Measurements from ENCODE around the gene PRKCA. TPM values are rescaled to one million over a fixed set of nuclear protein-coding genes. Genes with fewer than 3 reads are reported as not detected.

PRKCA gene
- polyA plus RNA-seq, 2 of the 4 experiments (the other 2 are of a cell fraction): 28.8 to 65.0 TPM

GRCh38 chr17:66338937-66339336 is 36.5 kb downstream of the PRKCA start:
- 91% methylated on average over 4 of the region's 4 CpGs for WGBS (ENCODE audit: missing lambda C conversion rate)
- no peaks in the 10 kb centered on the region for H3K9me3 ChIP-seq
- ChIA-PET POLR2A (no interaction called here), CTCF (interaction anchor here (0.7 to 2.1 kb wide), 6 partner anchors 8 to 228 kb away, joined by 3 to 7 read pairs (median 4); no protein-coding TSS in a partner anchor)
- DNase-seq (ENCODE audit: low read depth in 1 of 2, low spot score in 1 of 2): no peak
- FAIRE-seq: no peak
- peaks cover 46% of the 10 kb centered on the region for H3K4me1 ChIP-seq
- no peak overlapping the region for H3K4me3 ChIP-seq
- no peak overlapping the region for H3K27ac ChIP-seq
- ATAC-seq: no peak
- no peak overlapping the region for H3K4me2 ChIP-seq
- no peak for TF ChIP-seq GATA3 (IDR thresholded peaks at IDR 0.05; ENCODE audit: borderline replicate concordance)
- TF ChIP-seq HOXA7 (CRISPR knock-in tag; IDR thresholded peaks at IDR 0.05): no peak
- no peak for TF ChIP-seq CHD2 (IDR thresholded peaks at IDR 0.05; ENCODE audit: low read length, partially characterized antibody)
- no peak for TF ChIP-seq NR3C1 (IDR thresholded peaks at IDR 0.05)
- no peak for TF ChIP-seq TFCP2L1 (CRISPR knock-in tag; IDR thresholded peaks at IDR 0.05)
- TF ChIP-seq JUN (IDR thresholded peaks at IDR 0.05): no peak
- no peak for TF ChIP-seq RARB (CRISPR knock-in tag; IDR thresholded peaks at IDR 0.05)
- no peak for TF ChIP-seq RFX5 (IDR thresholded peaks at IDR 0.05)
- TF ChIP-seq USF2 (IDR thresholded peaks at IDR 0.05): no peak
- TF ChIP-seq CEBPB (IDR thresholded peaks at IDR 0.05): no peak
- no peak for TF ChIP-seq FOSB (CRISPR knock-in tag; IDR thresholded peaks at IDR 0.05)
- TF ChIP-seq EHMT2 (IDR thresholded peaks at IDR 0.05; ENCODE audit: low read depth): no peak
- no peak for TF ChIP-seq CBX8 (IDR thresholded peaks at IDR 0.05)
- TF ChIP-seq KDM1A (IDR thresholded peaks at IDR 0.05; ENCODE audit: low read depth): no peak
- TF ChIP-seq EP300 (IDR thresholded peaks at IDR 0.05): no peak

GRCh38 chr17:66339561-66339960 is 37.1 kb downstream of the PRKCA start:
- Histone ChIP-seq H3K4me1 (peaks cover 52% of the 10 kb centered on the region), H3K9me3 (no peaks in the 10 kb centered on the region), H3K4me3 (no peak overlapping the region), H3K27ac (peak overlapping the region in 1 of 2 experiments; percentile 38; a peak in 1 of 6 replicates), H3K4me2 (no peak overlapping the region)
- 76% methylated on average over 1 of the region's 1 CpG for WGBS (ENCODE audit: missing lambda C conversion rate)
- TF ChIP-seq POLR2AphosphoS2 (conservative IDR thresholded peaks at IDR 0.05; ENCODE audit: low read length) (no peak), MYC (IDR thresholded peaks at IDR 0.05; ENCODE audit: borderline replicate concordance, low read length) (no peak), HES2 (IDR thresholded peaks at IDR 0.05) (no peak), EP300 (IDR thresholded peaks at IDR 0.05) (no peak), USF2 (IDR thresholded peaks at IDR 0.05) (no peak), PHF8 (IDR thresholded peaks at IDR 0.05; ENCODE audit: borderline replicate concordance, low read depth) (no peak), MAX (IDR thresholded peaks at IDR 0.05) (no peak), CHD2 (IDR thresholded peaks at IDR 0.05; ENCODE audit: low read length, partially characterized antibody) (no peak), SREBF2 (IDR thresholded peaks at IDR 0.05) (no peak), ZC3H11A (IDR thresholded peaks at IDR 0.05) (no peak), BHLHE40 (IDR thresholded peaks at IDR 0.05; ENCODE audit: low read depth, low read length) (no peak), NFE2L2 (conservative IDR thresholded peaks at IDR 0.05; ENCODE audit: low read length) (no peak), ATOH8 (CRISPR knock-in tag; IDR thresholded peaks at IDR 0.05; ENCODE audit: low read depth) (no peak)
- no peak for FAIRE-seq
- ATAC-seq: no peak
- DNase-seq (ENCODE audit: low read depth in 1 of 2, low spot score in 1 of 2): no peak
- ChIA-PET POLR2A (no interaction called here), CTCF (interaction anchor here (0.7 to 2.1 kb wide), 6 partner anchors 8 to 227 kb away, joined by 3 to 7 read pairs (median 4); no protein-coding TSS in a partner anchor)
